CMK (cell line): ENCODE measurements around the gene TEP1.
"Not testable (repeated sequence)": the region's sequence is repeated elsewhere in the genome, so short reads cannot be mapped to it uniquely, and the experiment has no call there.

Experiments
- DNase-seq: peaks from one replicate; pipeline ENCODE4 v3.0.0-alpha.2; 2010; ENCODE audit warnings: low read depth

The TEP1 gene

DNA sequence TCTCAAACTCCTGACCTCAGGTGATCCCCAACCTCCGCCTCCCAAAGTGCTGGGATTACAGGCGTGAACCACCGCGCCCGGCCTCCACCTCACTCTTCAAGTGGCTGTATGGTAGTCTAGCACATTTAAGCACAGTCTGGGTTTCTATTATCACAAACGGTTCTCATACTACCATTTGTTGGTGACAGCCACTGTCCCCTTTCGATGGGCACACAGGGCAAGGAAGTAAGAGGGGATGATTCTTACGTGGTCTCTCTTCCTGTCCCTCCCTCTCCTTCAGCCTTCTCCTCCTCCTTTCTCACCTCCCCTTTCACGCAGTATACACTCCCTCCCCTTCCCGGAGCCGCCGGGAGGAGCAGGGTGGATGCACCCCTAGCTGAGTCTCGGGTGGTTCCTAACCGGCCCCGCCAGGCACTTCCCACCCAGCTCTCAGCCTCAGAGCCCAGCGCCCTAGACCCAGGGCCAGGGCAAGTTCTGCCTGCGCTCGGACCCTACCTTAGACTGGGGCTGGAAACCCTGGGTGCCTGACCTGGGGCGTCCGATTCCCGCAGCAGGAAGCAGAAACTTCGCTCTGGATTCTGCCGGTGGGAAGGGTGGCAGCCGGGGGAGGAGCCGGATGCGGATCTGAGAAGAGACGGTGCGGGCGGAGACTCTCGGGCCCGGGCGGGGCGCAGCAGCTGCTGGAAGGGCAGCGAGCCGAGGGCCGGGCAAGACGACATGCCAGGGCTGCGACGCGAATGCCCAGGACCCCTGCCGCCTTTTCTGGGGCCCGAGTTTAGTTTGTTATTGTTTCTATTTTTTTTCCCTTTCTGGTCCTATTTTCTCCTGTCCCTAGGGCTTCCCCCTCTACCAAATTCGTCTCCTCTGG is at the start of gene TEP1:
TSS of gene TEP1 (minus strand) at position 626 of the 868 bp plus-strand sequence. CDS start 5,062 bp downstream, outside the sequence.
- DNase-seq = peak; percentile 38

GRCh38 chr14:20461225-20462141 is 48.2 kb upstream of the TEP1 start, which contains the start of gene PIP4P1:
Gene PIP4P1 (minus strand): TSS chr14:20461434. CDS start chr14:20461325, 109 bp downstream.
- DNase-seq = peak; percentile 99

DNA sequence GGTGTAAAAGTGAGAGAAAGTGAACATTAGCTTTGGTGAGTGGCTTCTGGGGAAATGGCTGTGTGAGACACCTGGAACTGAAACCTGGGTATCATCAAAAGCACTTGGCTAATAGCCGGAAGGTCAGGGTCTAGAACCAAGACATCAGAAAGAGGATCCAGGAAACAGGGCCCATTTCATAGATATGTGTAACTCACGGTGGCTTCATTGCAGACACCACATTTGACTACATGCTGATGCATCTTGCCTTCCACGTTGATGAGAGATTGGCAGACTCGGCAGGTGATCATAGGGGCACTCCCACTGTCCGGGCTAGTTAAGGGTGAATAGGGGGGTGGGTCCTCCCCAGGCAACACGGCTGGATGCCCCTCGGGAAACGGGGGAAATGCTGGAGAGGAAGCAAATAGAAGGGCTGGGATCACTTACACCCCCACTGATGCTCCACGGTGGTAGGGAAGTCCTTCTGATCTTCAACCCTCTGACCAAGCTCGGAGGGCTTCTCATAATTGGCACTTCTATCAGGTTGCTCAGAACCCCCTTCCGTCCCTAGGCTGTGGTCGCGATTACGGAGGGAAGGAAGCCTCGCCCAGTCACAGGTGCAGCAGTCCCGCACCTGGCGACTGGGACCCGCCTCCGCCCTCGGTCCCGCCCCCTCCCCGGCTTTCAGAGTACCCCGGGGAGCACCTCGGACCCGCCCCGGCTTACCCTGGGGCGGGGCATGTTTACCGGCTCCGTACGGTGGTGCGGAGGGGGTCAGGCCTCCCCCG is 47.3 kb upstream of the TEP1 start:
- no peak for DNase-seq

DNA sequence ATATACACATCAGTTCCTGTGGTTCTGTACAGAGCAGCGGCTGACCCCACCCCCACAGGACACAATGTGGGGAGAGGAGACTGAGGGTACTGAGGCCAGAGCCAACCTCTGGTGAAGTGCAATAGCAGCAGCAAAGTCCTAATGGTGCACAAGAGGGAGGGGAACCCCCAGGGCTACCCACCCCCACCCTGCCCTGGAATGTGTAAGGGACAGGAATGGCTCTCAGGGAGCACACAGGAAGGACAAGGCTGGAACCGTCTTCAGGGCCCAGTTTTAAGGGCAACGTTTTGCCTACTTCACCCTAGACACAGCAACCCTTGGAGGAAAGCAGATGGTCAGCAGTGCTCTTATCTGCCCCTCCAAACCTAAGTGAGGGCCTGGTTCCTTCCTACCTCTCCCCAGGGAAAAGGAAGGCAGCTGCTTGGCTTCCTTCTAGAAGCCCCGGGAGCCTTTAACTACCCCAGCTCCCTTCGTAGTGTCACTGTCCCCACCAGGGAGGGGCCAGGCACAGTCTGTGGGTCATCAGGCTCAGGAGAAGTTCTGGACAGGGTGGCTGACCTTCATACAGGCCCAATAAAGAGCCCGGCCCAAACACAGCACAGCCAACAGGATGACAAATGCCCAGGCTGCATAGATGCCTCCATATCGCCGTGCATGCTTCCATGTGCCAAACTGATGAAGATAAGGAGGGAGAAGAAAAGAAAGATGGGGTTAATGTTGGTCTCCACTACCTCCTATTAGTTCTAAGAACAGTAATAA is 44.9 kb upstream of the TEP1 start:
- no peak for DNase-seq

DNA sequence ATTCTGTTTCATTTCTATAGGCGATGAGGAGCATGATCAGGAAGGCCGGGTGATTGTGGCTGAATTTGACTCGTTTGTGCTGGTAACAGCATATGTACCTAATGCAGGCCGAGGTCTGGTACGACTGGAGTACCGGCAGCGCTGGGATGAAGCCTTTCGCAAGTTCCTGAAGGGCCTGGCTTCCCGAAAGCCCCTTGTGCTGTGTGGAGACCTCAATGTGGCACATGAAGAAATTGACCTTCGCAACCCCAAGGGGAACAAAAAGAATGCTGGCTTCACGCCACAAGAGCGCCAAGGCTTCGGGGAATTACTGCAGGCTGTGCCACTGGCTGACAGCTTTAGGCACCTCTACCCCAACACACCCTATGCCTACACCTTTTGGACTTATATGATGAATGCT is 43.7 kb upstream of the TEP1 start:
- DNase-seq = no peak

GRCh38 chr14:20455355-20456300 is 42.3 kb upstream of the TEP1 start:
- no peak for DNase-seq

DNA sequence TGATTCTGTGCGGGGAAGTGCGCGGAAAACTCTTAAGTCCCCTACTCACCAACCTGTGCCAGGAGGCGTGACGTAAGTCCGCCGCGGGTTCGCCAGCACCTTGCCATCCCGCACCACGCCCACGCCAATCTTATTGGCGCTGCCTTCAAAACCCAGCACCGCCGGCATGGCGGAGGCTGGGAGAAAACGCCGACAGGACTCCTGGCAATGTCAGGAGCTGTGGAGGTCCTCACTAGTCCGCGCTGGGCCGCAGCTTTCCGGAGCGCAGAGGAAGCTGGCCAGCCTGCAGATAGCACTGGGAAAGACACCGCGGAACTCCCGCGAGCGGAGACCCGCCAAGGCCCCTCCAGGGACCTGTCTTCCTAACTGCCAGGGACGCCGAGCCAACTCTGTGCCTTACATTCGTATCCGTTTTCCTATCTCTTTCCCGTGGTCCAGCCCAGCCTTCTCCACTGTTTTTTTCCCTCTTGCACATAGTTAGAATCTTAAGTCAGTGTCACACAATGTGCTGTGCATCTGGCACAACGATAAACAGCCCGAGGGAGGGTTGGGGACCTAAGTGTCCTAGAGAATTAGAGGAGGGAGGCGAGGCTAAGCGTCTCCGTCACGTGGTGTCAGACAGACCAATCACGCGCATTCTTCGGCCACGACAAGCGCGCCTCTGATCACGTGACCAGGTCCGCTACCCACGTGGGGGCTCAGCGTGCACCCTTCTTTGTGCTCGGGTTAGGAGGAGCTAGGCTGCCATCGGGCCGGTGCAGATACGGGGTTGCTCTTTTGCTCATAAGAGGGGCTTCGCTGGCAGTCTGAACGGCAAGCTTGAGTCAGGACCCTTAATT is 41.4 kb upstream of the TEP1 start, which contains the start of the genes APEX1 and OSGEP:
TSS of gene APEX1 (plus strand) at position 711 of the 839 bp plus-strand sequence. CDS start 420 bp downstream, outside the sequence.
TSS of gene OSGEP (minus strand) at position 297 of the 839 bp plus-strand sequence. CDS start at position 168, 129 bp downstream.
- DNase-seq = peak; percentile 97

GRCh38 chr14:20452831-20453230 is 39.5 kb upstream of the TEP1 start:
- DNase-seq = not testable (repeated sequence)

- no peak for DNase-seq
Observed at GRCh38 chr14:20446889-20447288, 33.6 kb upstream of the TEP1 start.

- not testable (repeated sequence) for DNase-seq
Observed at GRCh38 chr14:20443650-20444049, 30.3 kb upstream of the TEP1 start.

DNA sequence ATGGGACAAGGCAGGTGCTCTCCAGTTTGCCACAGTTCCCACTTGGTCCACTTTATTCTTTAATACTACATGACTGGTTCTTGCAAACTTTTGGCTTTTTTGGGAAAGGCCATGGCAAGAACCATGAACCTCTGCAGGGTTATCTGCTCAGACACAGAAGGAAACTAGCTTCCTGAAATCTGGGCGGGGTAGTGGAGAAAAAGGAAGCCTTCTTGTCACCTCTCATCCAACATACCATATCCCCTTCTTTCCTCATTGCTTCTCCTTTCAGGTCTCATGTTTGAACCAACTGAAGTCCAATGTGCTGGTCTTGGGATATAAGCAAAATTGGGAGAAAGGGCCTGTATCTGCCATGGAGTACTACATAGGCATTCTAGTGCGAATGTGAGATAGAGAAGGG is 28.2 kb upstream of the TEP1 start:
- DNase-seq = peak; percentile 54

- DNase-seq = peak; percentile 51
Observed at GRCh38 chr14:20440882-20441281, 27.6 kb upstream of the TEP1 start.

GRCh38 chr14:20440465-20440864 is 27.2 kb upstream of the TEP1 start:
- DNase-seq = no peak

GRCh38 chr14:20438664-20439063 is 25.4 kb upstream of the TEP1 start:
- DNase-seq = no peak

- no peak for DNase-seq
Observed at GRCh38 chr14:20436363-20436755, 23.1 kb upstream of the TEP1 start.

GRCh38 chr14:20435582-20436362 is 22.5 kb upstream of the TEP1 start, which contains the start of gene KLHL33:
Gene KLHL33 (minus strand): TSS chr14:20436166. CDS start chr14:20435811, 355 bp downstream.
- DNase-seq = no peak

GRCh38 chr14:20434701-20435581 is 21.6 kb upstream of the TEP1 start:
- no peak for DNase-seq
